Embryonic facial prominence (tissue), 1 donor: ENCODE data around the gene INTS14.
"Not testable (repeated sequence)": the region's sequence is repeated elsewhere in the genome, so short reads cannot be mapped to it uniquely, and the experiment has no call there.

Experiments used
- DNase-seq: peaks from one replicate; pipeline ENCODE4 v3.0.0-alpha.2; 2016; ENCODE audit errors: extremely low spot score

Gene INTS14

GRCh38 chr15:65631503-65631902, 20.6 kb upstream of the INTS14 start:
- no peak for DNase-seq

- no peak for DNase-seq
Observed at GRCh38 chr15:65630760-65631159, 19.8 kb upstream of the INTS14 start.

- DNase-seq, result no peak
Observed at GRCh38 chr15:65629548-65629947, 18.6 kb upstream of the INTS14 start.

- no peak for DNase-seq
Observed at GRCh38 chr15:65626856-65627255, 15.9 kb upstream of the INTS14 start.

- DNase-seq, result no peak
Observed at GRCh38 chr15:65623103-65623502, 12.2 kb upstream of the INTS14 start.

DNA sequence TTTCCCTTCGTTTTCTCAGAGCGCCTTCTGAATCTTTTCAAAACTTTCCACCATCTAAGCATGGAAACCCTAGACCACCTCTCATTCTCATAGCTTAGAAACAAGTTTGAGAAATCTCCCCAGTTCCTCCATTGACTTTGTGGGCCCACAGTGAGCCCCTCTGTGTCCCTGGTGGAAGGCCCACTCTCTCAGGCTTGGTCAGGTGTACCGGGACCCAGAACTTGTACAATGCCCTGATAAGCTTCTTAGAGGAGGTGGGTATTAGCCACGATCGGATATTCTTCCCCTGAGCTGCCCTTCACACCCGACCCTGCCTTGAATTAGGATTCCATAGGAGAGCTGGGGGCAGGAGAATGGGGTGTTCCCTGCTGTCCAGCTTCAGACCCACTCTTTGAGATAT, 10.7 kb upstream of the INTS14 start, which contains the start of gene SLC24A1:
Gene SLC24A1, plus strand, starts transcription at position 301 of the 400 bp plus-strand sequence. CDS start 2,143 bp downstream, outside the sequence.
- no peak for DNase-seq

- DNase-seq, result no peak
Observed at GRCh38 chr15:65620833-65621232, 9.9 kb upstream of the INTS14 start.

DNA sequence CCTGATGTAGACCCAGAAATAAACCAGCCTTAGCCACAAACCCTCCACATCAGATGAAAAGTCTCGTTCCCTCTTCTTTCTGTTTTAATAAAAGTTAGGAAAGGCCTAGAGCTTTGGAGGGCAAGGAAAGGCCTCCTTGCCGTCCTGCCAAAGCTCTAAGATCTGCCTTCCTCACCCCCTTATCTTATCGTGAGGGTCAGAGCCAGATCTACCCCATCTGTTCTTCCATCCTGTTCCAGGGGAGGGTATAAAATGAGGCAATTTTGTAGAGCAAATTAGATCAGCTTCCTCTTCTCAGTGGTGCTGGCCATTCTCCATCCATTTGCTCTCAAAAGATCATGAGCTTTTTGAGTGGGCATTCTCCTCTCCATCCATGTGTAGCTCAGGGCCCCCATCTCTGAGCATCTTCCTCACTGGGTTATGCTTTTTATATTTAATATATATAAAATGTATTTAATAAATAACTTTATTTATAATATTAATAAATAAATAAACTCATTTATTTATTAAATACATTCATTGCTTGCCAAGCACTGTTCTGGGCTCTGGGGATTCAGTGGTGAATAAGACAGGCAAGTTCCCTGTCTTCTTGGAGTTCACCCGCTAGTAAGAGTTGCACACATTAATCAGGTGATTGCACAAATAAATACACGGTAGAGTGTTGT, 8.8 kb upstream of the INTS14 start:
- DNase-seq, result no peak

GRCh38 chr15:65618560-65619109, 7.7 kb upstream of the INTS14 start:
- DNase-seq, result no peak

GRCh38 chr15:65615887-65616286, 5.0 kb upstream of the INTS14 start:
- not testable (repeated sequence) for DNase-seq

GRCh38 chr15:65612949-65613744, 2.2 kb upstream of the INTS14 start:
- DNase-seq, result no peak

DNA sequence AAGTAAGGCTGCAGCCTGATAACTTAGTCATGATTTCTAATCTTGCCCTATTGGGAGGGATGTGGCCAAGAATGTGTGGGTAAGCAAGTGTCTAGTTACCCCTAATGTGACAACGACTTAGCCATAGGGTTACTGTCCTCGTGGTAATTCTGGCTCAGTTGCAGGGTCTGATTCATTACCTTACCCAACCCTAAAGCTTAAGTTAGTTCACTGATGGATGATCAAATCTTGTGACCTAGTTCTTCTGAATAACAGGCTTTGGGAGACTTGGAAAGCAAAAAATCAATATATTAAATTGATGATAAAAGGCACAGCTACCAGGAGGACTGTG, 1.6 kb upstream of the INTS14 start:
- DNase-seq, result no peak

- no peak for DNase-seq
Observed at GRCh38 chr15:65611888-65612615, 1.1 kb upstream of the INTS14 start.

- no peak for DNase-seq
Observed at GRCh38 chr15:65603559-65603958, 7.4 kb downstream of the INTS14 start.

DNA sequence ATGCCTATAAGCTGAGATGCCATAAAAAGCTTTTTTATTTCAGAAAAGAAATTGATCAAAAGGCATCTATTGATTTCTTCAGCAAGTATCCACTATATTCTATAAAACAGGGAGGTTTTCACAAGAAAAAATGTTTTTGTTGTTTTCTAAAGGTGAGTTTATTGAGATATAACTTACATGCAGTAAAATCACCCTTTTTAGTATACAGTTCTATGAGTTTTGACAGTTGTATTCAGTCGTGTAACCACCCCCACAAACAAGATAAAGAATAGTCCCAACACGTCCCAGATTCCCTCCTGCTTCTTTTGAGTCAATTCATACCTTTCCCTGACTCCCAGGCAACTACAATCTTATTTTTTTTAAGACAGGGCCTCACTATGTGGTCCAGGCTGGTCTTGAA, 7.8 kb downstream of the INTS14 start:
- DNase-seq, result no peak

GRCh38 chr15:65599677-65600076, 11.3 kb downstream of the INTS14 start:
- no peak for DNase-seq

GRCh38 chr15:65598468-65598867, 12.5 kb downstream of the INTS14 start:
- DNase-seq, result no peak

DNA sequence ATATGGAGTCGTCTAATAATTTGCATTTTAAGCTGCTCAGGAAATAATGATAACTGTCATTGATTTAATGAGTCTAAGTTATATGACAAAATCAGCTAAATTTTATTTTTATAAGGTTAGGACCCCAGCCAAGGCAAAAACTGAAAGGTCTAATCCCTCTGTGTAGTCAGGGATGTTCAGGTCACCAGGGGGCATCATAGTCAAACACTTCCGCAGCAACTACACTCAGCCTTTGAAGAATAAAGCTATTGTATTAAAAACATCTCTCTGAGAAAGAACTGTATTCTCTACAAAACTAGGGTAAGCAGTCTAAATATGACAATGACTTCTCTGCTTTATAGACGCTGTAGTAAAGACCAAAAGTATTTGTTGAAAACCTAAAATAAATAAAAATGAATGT, 15.0 kb downstream of the INTS14 start:
- DNase-seq, result no peak

- DNase-seq, result no peak
Observed at GRCh38 chr15:65587094-65587493, 23.8 kb downstream of the INTS14 start.

- no peak for DNase-seq
Observed at GRCh38 chr15:65584241-65584640, 26.7 kb downstream of the INTS14 start.

DNA sequence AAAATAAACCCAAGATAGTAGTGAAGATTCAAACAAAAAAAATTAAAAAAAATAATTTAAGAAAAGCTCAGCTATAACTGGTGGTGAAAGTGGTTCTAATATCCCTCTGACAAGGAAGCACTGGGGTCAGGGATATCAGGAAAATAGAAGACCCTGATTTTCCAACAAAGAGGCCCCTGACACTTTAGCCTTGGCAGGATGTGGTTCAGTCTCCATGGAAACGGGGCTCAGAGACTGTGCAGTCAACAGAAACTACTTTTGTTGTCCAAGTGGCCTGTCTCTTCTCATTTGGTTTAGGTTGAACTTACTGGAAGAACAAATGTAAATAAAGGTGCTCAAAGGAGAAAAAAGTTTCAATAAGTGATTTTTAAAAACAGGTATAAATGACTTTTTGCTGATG, 27.2 kb downstream of the INTS14 start:
- no peak for DNase-seq

DNA sequence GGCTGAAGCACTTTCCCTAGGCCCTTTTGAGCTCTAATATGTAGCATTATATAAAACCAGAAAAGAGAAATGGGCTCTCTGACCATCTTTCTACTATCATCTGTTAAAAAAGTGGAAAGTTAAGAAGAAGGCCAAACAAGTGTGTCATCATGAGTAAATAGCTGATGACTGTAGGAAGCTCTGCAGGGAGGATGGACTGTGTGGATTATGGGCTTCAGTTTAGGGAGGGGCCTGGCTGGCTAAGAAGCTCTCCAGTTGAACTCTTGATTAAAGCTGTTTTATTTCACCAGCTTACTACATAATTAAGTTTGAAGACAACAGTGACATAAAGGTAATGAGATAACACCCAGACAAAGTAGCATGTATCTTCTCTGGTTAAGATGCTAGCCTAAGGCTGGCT, 30.6 kb downstream of the INTS14 start:
- no peak for DNase-seq
